ENCODE results near the gene APOC4. TPM values are rescaled to one million over a fixed set of nuclear protein-coding genes. Genes with fewer than 3 reads are reported as not detected.

Gene APOC4
- not detected for total RNA-seq

- H3K27me3 ChIP-seq = no peaks in the 10 kb centered on the region
- WGBS, 2 donors = 82% methylated on average over 14 of the region's 14 CpGs
- no peaks in the 10 kb centered on the region for H3K36me3 ChIP-seq
- no peak within 1 kb of the TSS for H3K27ac ChIP-seq
- TF ChIP-seq EP300 (IDR thresholded peaks at IDR 0.05) (no peak), POLR2A (IDR thresholded peaks at IDR 0.05) (no peak)
- TF ChIP-seq, protein P1, sequence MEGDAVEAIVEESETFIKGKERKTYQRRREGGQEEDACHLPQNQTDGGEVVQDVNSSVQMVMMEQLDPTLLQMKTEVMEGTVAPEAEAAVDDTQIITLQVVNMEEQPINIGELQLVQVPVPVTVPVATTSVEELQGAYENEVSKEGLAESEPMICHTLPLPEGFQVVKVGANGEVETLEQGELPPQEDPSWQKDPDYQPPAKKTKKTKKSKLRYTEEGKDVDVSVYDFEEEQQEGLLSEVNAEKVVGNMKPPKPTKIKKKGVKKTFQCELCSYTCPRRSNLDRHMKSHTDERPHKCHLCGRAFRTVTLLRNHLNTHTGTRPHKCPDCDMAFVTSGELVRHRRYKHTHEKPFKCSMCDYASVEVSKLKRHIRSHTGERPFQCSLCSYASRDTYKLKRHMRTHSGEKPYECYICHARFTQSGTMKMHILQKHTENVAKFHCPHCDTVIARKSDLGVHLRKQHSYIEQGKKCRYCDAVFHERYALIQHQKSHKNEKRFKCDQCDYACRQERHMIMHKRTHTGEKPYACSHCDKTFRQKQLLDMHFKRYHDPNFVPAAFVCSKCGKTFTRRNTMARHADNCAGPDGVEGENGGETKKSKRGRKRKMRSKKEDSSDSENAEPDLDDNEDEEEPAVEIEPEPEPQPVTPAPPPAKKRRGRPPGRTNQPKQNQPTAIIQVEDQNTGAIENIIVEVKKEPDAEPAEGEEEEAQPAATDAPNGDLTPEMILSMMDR (IDR thresholded peaks at IDR 0.05) = no peak
- H3K4me1 ChIP-seq = no peaks in the 10 kb centered on the region
- no peak within 1 kb of the TSS for H3K4me3 ChIP-seq
- no peak for DNase-seq (ENCODE audit: low spot score in 2 of 2)
- no peaks in the 10 kb centered on the region for H3K9me3 ChIP-seq
Observed at GRCh38 chr19:44942067-44942571, at the start of gene APOC4. Gene APOC4, plus strand, starts transcription at chr19:44942237. Its CDS starts 41 bp downstream, at chr19:44942278.

DNA sequence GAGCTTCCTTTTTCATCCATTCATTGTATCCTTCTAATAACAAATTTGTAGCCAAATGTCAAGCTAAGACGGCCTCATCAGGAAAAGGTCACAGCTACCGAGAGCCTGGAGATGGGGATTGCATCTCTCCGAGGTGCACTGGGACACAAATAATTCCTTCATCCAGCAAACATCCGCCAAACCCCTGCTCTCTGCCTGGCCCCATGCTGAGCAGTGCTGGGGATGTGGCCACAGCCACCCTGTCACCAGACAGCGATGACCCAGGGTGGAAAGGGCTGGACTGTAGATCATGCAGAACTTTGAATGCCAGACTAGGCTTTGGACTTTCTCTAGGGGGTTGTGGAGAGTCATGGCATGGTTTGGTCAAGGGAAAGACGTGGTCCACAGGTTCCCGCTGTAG, 49.1 kb upstream of the APOC4 start:
- DNase-seq (ENCODE audit: low spot score in 2 of 2) = no peak
- H3K27me3 ChIP-seq = no peaks in the 10 kb centered on the region
- WGBS, 2 donors = 80 to 81% methylated on average over 7 of the region's 7 CpGs
- TF ChIP-seq, protein P1 (IDR thresholded peaks at IDR 0.05) = no peak
- TF ChIP-seq EP300 (IDR thresholded peaks at IDR 0.05) = no peak
- TF ChIP-seq POLR2A (IDR thresholded peaks at IDR 0.05) = no peak
- H3K4me3 ChIP-seq = no peak overlapping the region
- H3K9me3 ChIP-seq = no peaks in the 10 kb centered on the region
- peaks cover 0 to 66% (median 14%) of the 10 kb centered on the region in 3 donors for H3K36me3 ChIP-seq
- peaks cover 0 to 28% (median 19%) of the 10 kb centered on the region in 4 donors for H3K4me1 ChIP-seq
- H3K27ac ChIP-seq = no peak overlapping the region

GRCh38 chr19:44893332-44894051, 48.5 kb upstream of the APOC4 start:
- TF ChIP-seq, protein P1 (IDR thresholded peaks at IDR 0.05) = no peak
- no peak for TF ChIP-seq EP300 (IDR thresholded peaks at IDR 0.05)
- Histone ChIP-seq H3K4me3 (no peak overlapping the region), H3K36me3 (peaks cover 0 to 66% (median 14%) of the 10 kb centered on the region in 3 donors), H3K27ac (no peak overlapping the region), H3K4me1 (peaks cover 0 to 28% (median 19%) of the 10 kb centered on the region in 4 donors), H3K9me3 (no peaks in the 10 kb centered on the region), H3K27me3 (no peaks in the 10 kb centered on the region)
- 85 to 91% methylated on average over 15 to 17 of the region's 18 CpGs for WGBS, 2 donors
- no peak for DNase-seq (ENCODE audit: low spot score in 2 of 2)

DNA sequence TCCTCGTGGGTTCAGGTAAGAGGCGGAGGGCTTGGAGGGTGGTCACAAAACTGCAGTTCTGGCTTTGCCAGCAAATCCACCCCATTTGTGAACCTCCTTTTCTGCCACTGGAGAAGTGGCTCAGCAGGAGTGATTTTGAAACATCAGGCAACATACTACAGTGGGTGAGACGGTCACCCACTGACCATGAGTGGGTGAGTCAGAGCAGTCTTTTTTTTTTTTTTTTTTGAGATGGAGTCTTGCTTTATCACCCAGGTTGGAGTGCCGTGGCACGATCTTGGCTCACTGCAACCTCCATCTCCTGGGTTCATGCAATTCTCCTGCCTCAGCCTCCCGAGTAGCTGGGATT, 48.0 kb upstream of the APOC4 start:
- H3K9me3 ChIP-seq = no peaks in the 10 kb centered on the region
- TF ChIP-seq, protein P1 (IDR thresholded peaks at IDR 0.05) = no peak
- TF ChIP-seq EP300 (IDR thresholded peaks at IDR 0.05) = no peak
- no peak overlapping the region for H3K4me3 ChIP-seq
- 88 to 89% methylated on average over 6 of the region's 6 CpGs for WGBS, 2 donors
- no peak for DNase-seq (ENCODE audit: low spot score in 2 of 2)
- no peak overlapping the region for H3K27ac ChIP-seq
- H3K36me3 ChIP-seq = peaks cover 0 to 66% (median 14%) of the 10 kb centered on the region in 3 donors
- H3K27me3 ChIP-seq = no peaks in the 10 kb centered on the region
- peaks cover 0 to 28% (median 19%) of the 10 kb centered on the region in 4 donors for H3K4me1 ChIP-seq

DNA sequence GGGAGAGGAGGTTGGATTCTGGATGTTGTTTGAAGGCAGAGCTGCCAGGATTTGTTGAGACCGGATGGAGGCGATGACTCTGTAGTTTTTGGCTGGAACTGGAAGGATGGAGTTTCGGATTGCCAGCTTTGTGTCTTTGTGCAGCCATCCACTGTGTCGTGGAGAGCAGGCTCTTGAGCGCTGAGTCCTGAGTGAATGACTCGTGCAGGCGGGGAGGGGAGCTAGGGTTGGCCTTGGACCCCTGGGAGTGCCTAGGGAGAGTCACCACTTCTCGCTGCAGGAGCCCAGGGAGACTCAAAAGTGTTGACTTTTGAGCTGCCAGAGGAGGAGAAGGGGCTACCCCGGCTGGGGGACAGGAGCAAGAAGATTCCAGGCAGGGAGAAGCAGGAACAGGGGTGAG, 47.1 kb upstream of the APOC4 start:
- Histone ChIP-seq H3K36me3 (peaks cover 0 to 74% (median 14%) of the 10 kb centered on the region in 3 donors), H3K4me3 (no peak overlapping the region), H3K9me3 (no peaks in the 10 kb centered on the region), H3K27me3 (no peaks in the 10 kb centered on the region), H3K4me1 (peaks cover 0 to 19% (median 14%) of the 10 kb centered on the region in 4 donors), H3K27ac (no peak overlapping the region)
- 82 to 83% methylated on average over 9 of the region's 9 CpGs for WGBS, 2 donors
- TF ChIP-seq, protein P1 (IDR thresholded peaks at IDR 0.05) = no peak
- TF ChIP-seq POLR2A (IDR thresholded peaks at IDR 0.05) = no peak
- TF ChIP-seq EP300 (IDR thresholded peaks at IDR 0.05) = no peak
- DNase-seq (ENCODE audit: low spot score in 2 of 2) = no peak
